Measurements from ENCODE around the gene RASA2.
"Not testable (repeated sequence)": the region's sequence is repeated elsewhere in the genome, so short reads cannot be mapped to it uniquely, and the experiment has no call there.

Gene RASA2

GRCh38 chr3:141455603-141456300 lies 31.1 kb upstream of the RASA2 start:
- in situ Hi-C loops (cut with MboI; ENCODE audit: low sequenced_read_pairs), result loop anchor here (10.0 kb wide), 1 partner anchor 109 kb away; no protein-coding TSS in a partner anchor

DNA sequence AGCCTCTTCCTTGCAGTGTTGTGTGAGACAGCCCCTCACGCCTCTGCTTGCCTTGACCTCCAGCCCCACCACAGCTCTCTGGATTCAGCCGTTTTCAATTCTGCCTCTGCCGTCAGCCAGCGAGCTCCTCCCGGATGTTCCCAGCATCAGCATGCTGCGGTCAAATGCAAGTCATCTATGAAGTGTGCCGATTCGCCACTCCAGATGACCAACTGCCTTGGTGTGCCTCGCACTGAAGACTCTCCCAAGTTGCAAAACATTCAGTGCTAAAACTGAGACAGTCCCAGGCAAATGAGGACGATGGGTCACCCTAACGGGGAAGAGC lies 30.6 kb upstream of the RASA2 start:
- in situ Hi-C loops (cut with MboI; ENCODE audit: low sequenced_read_pairs), result loop anchor here (10.0 kb wide), 1 partner anchor 109 kb away; no protein-coding TSS in a partner anchor

DNA sequence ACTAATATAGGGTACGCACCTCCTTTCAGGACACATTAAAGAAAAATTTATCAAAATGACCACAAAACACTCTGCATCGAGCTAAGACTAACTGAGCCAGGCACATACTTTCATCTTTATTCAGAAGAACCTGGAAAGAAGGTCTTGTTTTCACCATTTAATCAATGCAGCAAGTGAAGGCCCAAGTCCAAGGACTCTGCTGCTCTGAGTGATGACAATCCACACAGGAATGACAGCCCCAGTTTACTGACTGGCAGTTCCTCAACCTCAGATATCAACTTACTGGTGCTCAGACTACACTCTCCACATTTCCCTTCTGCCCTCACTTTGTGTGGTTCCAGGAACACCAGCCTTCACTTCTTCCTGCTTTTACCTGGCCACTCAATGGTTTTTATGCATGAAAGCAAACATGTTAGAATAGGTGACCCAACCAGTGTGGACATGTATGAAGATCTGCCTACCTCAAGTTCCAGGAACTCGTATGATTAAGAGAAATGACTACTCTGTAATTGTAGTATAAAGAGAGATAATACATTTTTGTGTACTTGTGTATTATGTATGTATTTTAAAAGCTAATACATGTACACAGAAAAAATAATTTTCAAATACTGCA lies 29.1 kb upstream of the RASA2 start:
- in situ Hi-C loops (cut with MboI; ENCODE audit: low sequenced_read_pairs), result loop anchor here (10.0 kb wide), 1 partner anchor 107 kb away; no protein-coding TSS in a partner anchor

GRCh38 chr3:141459008-141459407 lies 27.8 kb upstream of the RASA2 start:
- in situ Hi-C loops (cut with MboI; ENCODE audit: low sequenced_read_pairs), result loop anchor here (10.0 kb wide), 1 partner anchor 106 kb away; no protein-coding TSS in a partner anchor

DNA sequence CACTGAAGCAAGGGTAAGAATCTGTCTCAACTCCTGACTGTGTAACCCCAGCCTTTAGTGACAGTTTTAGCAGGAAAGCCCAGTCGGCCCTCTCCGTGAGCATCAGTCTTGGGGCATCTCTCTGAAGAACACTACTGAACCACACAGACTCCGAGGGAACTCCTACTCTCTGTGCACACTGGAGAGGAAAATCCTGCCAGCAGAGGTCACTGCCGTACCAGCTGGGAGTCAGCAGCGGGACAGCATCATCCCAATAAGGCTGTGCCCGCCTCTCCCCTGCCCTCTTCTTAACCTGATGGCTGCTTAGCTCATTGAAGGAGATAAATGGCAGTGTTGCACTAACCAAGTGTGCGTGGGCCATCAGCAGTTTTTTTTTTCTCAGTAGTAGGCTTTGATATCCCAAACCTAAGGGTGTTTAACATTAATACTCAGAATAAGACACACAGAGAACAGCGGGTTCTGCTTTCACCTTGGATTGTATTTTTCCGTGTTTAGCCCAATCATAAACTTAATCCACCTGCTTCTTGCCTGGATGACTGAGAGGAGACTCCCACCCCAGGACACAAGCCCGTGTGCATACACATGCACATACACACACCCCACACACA lies 26.6 kb upstream of the RASA2 start:
- in situ Hi-C loops (cut with MboI; ENCODE audit: low sequenced_read_pairs), result no loop called here

- in situ Hi-C loops (cut with MboI; ENCODE audit: low sequenced_read_pairs), result no loop called here
Observed at GRCh38 chr3:141462176-141462859, 24.5 kb upstream of the RASA2 start.

DNA sequence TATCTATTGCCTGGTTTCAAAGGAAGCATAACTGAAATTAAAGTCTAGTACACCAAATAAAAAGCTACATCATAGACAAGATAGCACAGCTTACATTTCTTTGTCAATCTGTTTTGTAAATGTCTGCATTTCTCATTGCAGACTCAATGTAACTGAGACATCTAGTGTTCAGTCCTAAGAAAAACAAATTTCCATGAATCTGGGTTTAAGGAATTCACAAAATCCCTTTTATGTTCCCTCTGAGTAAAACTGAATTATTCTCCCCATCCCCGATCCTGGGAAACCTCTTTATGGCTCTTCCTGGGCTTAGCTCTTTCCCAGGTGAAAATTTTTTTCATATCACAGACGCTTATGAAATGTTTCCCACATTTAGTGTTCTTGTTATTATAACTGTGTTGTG lies 21.6 kb upstream of the RASA2 start:
- in situ Hi-C loops (cut with MboI; ENCODE audit: low sequenced_read_pairs), result no loop called here

DNA sequence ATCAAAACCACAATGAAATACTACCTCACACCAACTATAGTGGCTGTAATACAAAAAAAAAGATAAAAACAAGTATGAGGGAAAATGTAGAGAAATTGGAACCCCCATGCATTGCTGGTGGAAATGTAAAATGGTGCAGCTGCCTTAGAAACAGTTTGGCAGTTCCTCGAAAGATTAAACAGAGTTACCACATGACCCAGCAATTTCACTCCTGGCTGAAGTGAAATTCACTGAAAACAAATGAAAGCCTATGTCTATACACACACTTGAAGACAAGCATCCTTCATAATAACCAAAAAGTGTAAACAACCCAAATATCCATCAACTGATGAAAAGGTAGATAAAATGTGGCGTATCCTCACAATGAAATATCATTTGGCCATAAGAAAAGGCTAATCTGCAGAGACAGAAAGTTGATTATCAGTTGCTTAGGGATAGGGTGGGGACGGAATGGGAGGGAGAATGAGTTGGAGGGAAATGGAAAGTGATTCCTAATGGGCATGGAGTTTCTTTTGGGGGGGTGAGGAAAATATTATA lies 20.1 kb upstream of the RASA2 start:
- in situ Hi-C loops (cut with MboI; ENCODE audit: low sequenced_read_pairs), result no loop called here

- in situ Hi-C loops (cut with MboI; ENCODE audit: low sequenced_read_pairs), result loop anchor here (5.0 kb wide), 1 partner anchor 88 kb away; no protein-coding TSS in a partner anchor
Observed at GRCh38 chr3:141469720-141470119, 17.1 kb upstream of the RASA2 start.

GRCh38 chr3:141471160-141471559 lies 15.7 kb upstream of the RASA2 start:
- in situ Hi-C loops (cut with MboI; ENCODE audit: low sequenced_read_pairs), result loop anchor here (5.0 kb wide), 1 partner anchor 86 kb away; no protein-coding TSS in a partner anchor

DNA sequence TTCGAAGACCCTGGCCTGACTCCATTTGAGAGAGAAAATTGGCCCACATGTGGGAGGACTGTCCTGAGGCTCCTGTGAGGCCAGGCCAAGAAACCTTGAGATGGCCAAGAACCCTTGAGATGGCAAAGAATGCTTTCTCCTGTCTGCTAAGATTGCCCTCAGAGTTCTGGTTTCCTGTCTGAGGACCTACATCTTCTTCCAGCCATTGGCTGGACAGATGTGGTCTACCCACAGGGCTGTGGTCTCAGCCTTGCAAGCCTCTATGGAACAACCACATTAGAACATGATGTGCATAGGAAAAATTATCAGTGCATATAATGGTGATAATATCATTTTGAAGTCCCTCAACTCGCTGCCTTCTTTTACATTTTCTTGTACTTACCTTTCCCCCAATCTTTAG lies 10.8 kb upstream of the RASA2 start:
- in situ Hi-C loops (cut with MboI; ENCODE audit: low sequenced_read_pairs), result no loop called here

DNA sequence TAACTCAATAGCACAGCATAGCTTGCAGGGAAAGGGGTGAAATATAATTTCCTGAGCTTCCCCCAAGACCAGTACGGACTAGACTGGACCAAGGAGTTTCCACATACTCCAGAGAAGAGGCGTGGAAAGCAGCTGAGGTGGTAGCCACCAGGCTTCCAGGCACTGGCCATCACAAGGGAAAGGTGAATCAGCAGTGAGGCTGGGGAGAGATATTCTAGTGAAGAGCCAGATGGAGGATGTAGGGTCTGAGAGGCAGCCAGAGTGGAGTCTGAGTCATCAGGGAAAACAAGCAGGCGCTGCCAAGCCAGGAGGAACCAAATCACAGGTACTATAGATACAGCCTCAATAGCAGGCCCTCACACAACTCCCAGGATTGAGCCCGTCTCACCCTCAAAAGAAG lies 9.6 kb upstream of the RASA2 start:
- in situ Hi-C loops (cut with MboI; ENCODE audit: low sequenced_read_pairs), result no loop called here

GRCh38 chr3:141478139-141478538 lies 8.7 kb upstream of the RASA2 start:
- in situ Hi-C loops (cut with MboI; ENCODE audit: low sequenced_read_pairs), result no loop called here

GRCh38 chr3:141478840-141479239 lies 8.0 kb upstream of the RASA2 start:
- in situ Hi-C loops (cut with MboI; ENCODE audit: low sequenced_read_pairs), result not testable (repeated sequence)

- in situ Hi-C loops (cut with MboI; ENCODE audit: low sequenced_read_pairs), result no loop called here
Observed at GRCh38 chr3:141482245-141482922, 4.4 kb upstream of the RASA2 start.

- in situ Hi-C loops (cut with MboI; ENCODE audit: low sequenced_read_pairs), result no loop called here
Observed at GRCh38 chr3:141484701-141485287, 2.0 kb upstream of the RASA2 start.

DNA sequence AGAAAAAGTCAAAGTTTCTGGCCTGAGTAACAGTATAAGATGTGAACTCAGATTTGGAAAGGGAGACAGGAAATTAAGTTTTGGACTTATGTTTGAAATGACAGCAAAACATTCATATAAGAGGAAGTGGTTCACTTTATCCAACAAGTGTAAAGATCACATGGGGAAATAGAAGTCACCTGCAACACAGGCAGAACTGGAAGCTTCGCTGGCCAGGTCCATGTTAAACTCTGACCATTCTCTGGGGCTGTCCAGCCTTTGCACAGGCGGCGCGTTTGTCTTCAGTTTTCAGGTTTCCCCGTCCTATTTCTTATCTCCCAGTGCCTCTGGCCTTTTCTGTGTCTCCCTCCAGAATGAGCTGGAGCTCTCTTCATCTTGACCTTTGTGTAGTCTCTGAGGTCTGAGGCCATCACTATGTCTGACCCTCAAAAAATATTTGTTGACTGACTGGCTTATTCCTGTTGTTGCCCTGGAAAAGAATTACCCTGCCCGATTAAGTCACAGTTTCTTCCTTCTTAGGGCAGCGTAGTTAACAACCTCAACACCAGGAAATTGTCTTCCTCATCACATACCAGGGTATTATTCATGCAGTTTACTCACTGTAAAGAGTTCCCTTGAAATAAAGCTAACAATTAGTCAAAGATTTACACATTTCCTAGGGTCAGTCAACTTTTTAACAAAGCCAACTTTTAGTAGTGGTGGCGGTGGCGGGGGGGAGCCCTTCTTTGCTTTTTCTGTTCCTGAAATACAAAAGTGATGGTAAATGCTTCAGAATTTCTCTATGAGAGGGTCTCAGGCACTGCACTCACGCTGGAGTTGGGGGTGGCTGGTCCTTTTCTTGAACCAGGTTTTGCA lies 959 bp upstream of the RASA2 start:
- in situ Hi-C loops (cut with MboI; ENCODE audit: low sequenced_read_pairs), result no loop called here

DNA sequence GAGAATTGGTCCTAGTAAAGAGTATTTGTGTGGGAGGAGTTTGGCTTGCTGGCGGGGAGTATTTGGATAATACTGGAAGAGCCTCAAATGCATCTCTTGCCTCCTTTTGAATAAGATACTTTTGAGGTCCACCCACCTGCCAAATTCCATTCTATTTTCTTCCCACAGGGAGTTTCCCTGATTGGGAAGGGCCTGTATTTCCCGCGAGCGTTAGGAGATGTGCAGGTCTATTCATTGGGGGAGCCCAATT lies 406 bp upstream of the RASA2 start:
- in situ Hi-C loops (cut with MboI; ENCODE audit: low sequenced_read_pairs), result no loop called here

GRCh38 chr3:141487521-141488252 lies 860 bp downstream of the RASA2 start:
- in situ Hi-C loops (cut with MboI; ENCODE audit: low sequenced_read_pairs), result no loop called here
